ACC112 (cell line): ENCODE data around the gene WASF2.
"Not testable (repeated sequence)": the region's sequence is repeated elsewhere in the genome, so short reads cannot be mapped to it uniquely, and the experiment has no call there.

Experiments used
- H2AFZ ChIP-seq: fragments of 200-600 bp; sonication (generic); one replicate; pipeline ENCODE4 v1.6.0; 2017; ENCODE audit warnings: antibody characterized with exemption, low read length; ENCODE audit not compliant: unreplicated experiment
- H3K27ac ChIP-seq: fragments of 200-600 bp; sonication (generic); 2 replicates; pipeline ENCODE4 v1.5.1; 2014; ENCODE audit warnings: low read depth, mild to moderate bottlenecking, antibody characterized with exemption, low read length, moderate library complexity
- H3K27me3 ChIP-seq: fragments of 200-600 bp; sonication (generic); 2 replicates; pipeline ENCODE4 v1.6.1; 2014; ENCODE audit warnings: mild to moderate bottlenecking, antibody characterized with exemption, low read length, moderate library complexity, mixed read lengths; ENCODE audit not compliant: insufficient read depth
- H3K36me3 ChIP-seq: fragments of 200-600 bp; sonication (generic); 2 replicates; pipeline ENCODE4 v1.6.1; 2016; ENCODE audit warnings: mild to moderate bottlenecking, antibody characterized with exemption, low read length, moderate library complexity, mixed read lengths; ENCODE audit not compliant: insufficient read depth
- H3K4me1 ChIP-seq: fragments of 200-600 bp; sonication (generic); one replicate; pipeline ENCODE4 v1.6.1; 2016; ENCODE audit warnings: low read length, mixed read lengths; ENCODE audit not compliant: insufficient read depth, unreplicated experiment, control insufficient read depth
- H3K4me3 ChIP-seq: fragments of 200-600 bp; sonication (generic); 2 replicates; pipeline ENCODE4 v1.5.1; 2014; ENCODE audit warnings: mild to moderate bottlenecking, low read depth, low read length
- H3K79me2 ChIP-seq: fragments of 200-600 bp; sonication (generic); one replicate; pipeline ENCODE4 v1.6.0; 2016; ENCODE audit warnings: low read length; ENCODE audit not compliant: control insufficient read depth, unreplicated experiment, insufficient read depth

The WASF2 gene

GRCh38 chr1:27489501-27489972 lies 430 bp downstream of the WASF2 start:
- Histone ChIP-seq H3K27me3 (no peaks in the 10 kb centered on the region), H2AFZ (peak overlapping the region; percentile 64), H3K79me2 (peaks cover 43% of the 10 kb centered on the region), H3K4me1 (peaks cover 13% of the 10 kb centered on the region), H3K27ac (peak overlapping the region; percentile 91), H3K36me3 (no peaks in the 10 kb centered on the region), H3K4me3 (peak overlapping the region; percentile 87)

GRCh38 chr1:27487966-27488884 lies 1.7 kb downstream of the WASF2 start:
- peaks cover 56% of the 10 kb centered on the region for H3K79me2 ChIP-seq
- peak overlapping the region; percentile 18; the same call in 1 of the 2 replicates for H3K27ac ChIP-seq
- no peak overlapping the region for H2AFZ ChIP-seq
- H3K4me1 ChIP-seq: peaks cover 13% of the 10 kb centered on the region
- H3K36me3 ChIP-seq: no peaks in the 10 kb centered on the region
- H3K27me3 ChIP-seq: no peaks in the 10 kb centered on the region
- H3K4me3 ChIP-seq: peak overlapping the region; percentile 87

GRCh38 chr1:27485363-27485762 lies 4.6 kb downstream of the WASF2 start:
- Histone ChIP-seq H3K27me3 (no peaks in the 10 kb centered on the region), H3K4me1 (peaks cover 4% of the 10 kb centered on the region), H2AFZ (no peak overlapping the region), H3K4me3 (no peak overlapping the region), H3K79me2 (peaks cover 83% of the 10 kb centered on the region), H3K27ac (no peak overlapping the region), H3K36me3 (no peaks in the 10 kb centered on the region)

- H3K79me2 ChIP-seq: peaks cover 82% of the 10 kb centered on the region
- H2AFZ ChIP-seq: no peak overlapping the region
- no peak overlapping the region for H3K27ac ChIP-seq
- H3K4me1 ChIP-seq: peaks cover 4% of the 10 kb centered on the region
- no peaks in the 10 kb centered on the region for H3K27me3 ChIP-seq
- H3K4me3 ChIP-seq: no peak overlapping the region
- H3K36me3 ChIP-seq: no peaks in the 10 kb centered on the region
Measured at GRCh38 chr1:27483659-27484058, 6.3 kb downstream of the WASF2 start.

GRCh38 chr1:27481994-27482620 lies 7.9 kb downstream of the WASF2 start:
- Histone ChIP-seq H3K4me1 (peaks cover under 1% of the 10 kb centered on the region), H3K4me3 (no peak overlapping the region), H3K27me3 (no peaks in the 10 kb centered on the region), H2AFZ (no peak overlapping the region), H3K27ac (no peak overlapping the region), H3K79me2 (peaks cover 77% of the 10 kb centered on the region), H3K36me3 (no peaks in the 10 kb centered on the region)

- H3K4me1 ChIP-seq: peaks cover 12% of the 10 kb centered on the region
- H3K4me3 ChIP-seq: no peak overlapping the region
- H3K79me2 ChIP-seq: peaks cover 78% of the 10 kb centered on the region
- no peak overlapping the region for H3K27ac ChIP-seq
- H3K27me3 ChIP-seq: no peaks in the 10 kb centered on the region
- H3K36me3 ChIP-seq: no peaks in the 10 kb centered on the region
- no peak overlapping the region for H2AFZ ChIP-seq
Measured at GRCh38 chr1:27478098-27478497, 11.9 kb downstream of the WASF2 start.

GRCh38 chr1:27476237-27476636 lies 13.7 kb downstream of the WASF2 start:
- H3K79me2 ChIP-seq: peaks cover 75% of the 10 kb centered on the region
- H3K36me3 ChIP-seq: no peaks in the 10 kb centered on the region
- no peak overlapping the region for H2AFZ ChIP-seq
- no peaks in the 10 kb centered on the region for H3K27me3 ChIP-seq
- H3K4me1 ChIP-seq: peaks cover 12% of the 10 kb centered on the region
- no peak overlapping the region for H3K27ac ChIP-seq
- no peak overlapping the region for H3K4me3 ChIP-seq

GRCh38 chr1:27475720-27476119 lies 14.2 kb downstream of the WASF2 start:
- Histone ChIP-seq H3K79me2 (peaks cover 75% of the 10 kb centered on the region), H3K36me3 (no peaks in the 10 kb centered on the region), H3K27ac (no peak overlapping the region), H3K4me1 (peaks cover 12% of the 10 kb centered on the region), H2AFZ (no peak overlapping the region), H3K4me3 (no peak overlapping the region), H3K27me3 (no peaks in the 10 kb centered on the region)

GRCh38 chr1:27473755-27474154 lies 16.2 kb downstream of the WASF2 start:
- H3K4me1 ChIP-seq: peaks cover 12% of the 10 kb centered on the region
- no peaks in the 10 kb centered on the region for H3K27me3 ChIP-seq
- no peaks in the 10 kb centered on the region for H3K36me3 ChIP-seq

GRCh38 chr1:27472098-27472497 lies 17.9 kb downstream of the WASF2 start:
- H3K27me3 ChIP-seq: not testable (repeated sequence)
- peaks cover 86% of the 10 kb centered on the region for H3K79me2 ChIP-seq

More at GRCh38 chr1:27473755-27474154, 16.2 kb downstream of the WASF2 start:
- no peak overlapping the region for H3K4me3 ChIP-seq
- H3K79me2 ChIP-seq: peaks cover 79% of the 10 kb centered on the region
- H2AFZ ChIP-seq: no peak overlapping the region
- H3K27ac ChIP-seq: no peak overlapping the region

More at GRCh38 chr1:27472098-27472497, 17.9 kb downstream of the WASF2 start:
- not testable (repeated sequence) for H3K4me3 ChIP-seq, H3K36me3 ChIP-seq, H3K27ac ChIP-seq, H2AFZ ChIP-seq
- peaks cover 12% of the 10 kb centered on the region for H3K4me1 ChIP-seq
